Stimulated activated CD8-positive, alpha-beta memory T cell treated with anti-CD3 and anti-CD28 coated beads, Interleukin-12 subunit alpha, Interleukin-12 subunit beta, amount 100 ng/mL, for 4 hours (primary cell): ENCODE data around the gene ZBP1.

ENCODE experiments used
- DNase-seq: peaks from one replicate; pipeline ENCODE4 v3.0.0-alpha.2; 2020; ENCODE audit warnings: low read depth

The ZBP1 gene

GRCh38 chr20:57596998-57597939 is 23.0 kb downstream of the ZBP1 start:
- DNase-seq, result peak; percentile 60

DNA sequence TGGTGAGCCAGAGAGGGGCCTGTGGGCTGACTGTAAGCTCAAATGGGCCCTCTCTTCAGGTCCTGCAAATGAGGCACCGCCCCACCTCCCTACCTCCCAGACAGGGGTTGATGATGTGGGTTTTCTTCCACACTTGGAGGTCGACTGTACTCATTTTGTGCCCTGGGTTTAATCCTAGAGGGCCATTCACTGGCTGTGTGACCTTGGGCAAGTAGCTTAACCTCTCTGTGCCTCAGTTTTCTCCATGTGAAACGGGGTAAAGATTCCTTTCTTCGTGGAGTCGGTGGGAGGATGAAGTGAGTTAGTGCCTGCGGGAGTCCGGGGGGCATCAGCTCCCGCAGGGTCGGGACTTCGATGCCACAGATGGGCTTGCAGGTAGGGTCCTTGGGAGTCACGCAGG is 23.9 kb downstream of the ZBP1 start:
- DNase-seq, result no peak

DNA sequence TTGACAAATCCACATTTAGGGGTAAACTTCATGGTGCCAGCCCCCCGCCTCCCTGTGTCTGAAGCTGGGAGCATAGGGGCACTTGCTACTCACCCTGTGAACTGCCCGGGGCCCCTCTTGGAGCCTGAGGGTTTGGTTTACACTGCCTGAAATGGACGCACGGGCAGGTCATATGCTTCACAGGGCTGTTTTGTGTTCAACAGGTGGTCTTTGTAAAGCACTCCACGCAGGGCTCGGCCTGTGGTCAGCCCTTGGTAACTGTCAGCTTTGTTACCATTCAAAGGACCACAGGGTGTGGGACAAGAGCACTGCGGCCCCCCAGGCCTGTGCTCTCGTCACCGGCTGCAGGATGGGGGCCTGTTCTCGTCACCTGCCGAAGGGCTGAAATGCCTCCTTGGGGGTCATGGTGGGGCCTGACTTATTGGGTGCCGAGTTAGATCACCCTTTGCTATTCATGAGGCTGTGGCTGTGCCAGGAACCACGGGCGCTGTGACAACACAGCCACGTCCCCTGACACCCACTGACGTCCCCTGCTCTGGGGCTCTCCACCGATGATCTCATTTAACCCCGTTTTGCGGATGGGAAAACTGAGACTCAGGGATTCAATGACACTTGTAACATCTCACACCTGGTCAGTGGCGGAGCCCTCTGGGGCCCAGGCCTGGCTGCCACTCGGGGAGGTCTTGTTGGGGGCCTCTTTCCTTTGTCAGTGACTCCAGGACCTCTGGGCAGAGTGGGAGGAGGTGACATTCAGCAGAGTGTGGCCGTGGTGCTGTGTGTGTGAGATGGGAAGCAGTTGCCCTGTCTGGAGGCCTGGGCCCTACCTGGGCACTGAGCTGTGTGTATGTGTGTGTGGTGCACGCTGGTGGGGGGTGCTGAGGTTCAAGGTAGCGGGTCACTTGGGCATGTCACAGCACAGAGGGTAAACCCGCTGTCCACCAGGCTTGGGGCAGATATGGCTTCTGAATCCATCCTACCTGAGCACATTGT is 24.9 kb downstream of the ZBP1 start:
- no peak for DNase-seq

DNA sequence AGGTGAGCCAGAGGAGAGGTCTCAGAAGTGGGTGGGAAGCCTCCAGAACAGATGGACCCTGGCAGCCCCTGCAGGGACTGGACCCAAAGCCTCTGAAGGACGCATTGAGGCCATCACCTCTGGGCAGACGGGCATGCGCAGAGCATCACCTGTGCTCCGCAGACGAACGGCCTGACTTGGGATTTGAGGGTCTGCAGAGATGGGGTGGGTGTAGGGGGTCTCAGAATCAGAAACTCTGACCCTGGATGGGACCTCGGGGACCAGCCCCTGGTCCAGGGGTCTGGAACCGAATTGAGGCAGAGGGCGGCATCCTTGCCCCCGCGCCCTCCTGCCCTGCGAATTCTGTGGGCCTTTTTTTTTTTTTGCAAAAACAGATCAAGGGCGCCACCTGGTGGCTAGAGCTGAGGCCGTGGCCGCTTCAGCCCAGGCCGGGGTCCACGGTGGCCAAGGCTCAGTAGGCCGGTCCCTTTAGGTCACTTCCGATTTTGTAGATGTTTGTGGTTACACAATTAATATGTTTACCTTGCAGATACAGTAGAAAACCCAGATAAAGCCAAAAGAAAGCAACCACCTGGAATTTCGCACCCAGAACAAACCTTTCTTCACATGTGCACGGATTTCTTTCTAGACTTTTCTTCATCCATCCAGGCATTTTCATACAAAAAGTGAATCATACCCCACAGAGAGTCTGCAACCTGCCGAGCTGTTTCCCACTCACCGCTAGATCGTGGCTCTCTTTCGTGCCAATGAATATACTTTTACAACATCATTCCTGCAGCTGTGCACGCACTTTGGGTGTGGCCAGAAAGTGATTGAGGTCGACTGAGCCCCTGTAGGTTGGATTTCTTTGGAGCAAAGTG is 25.9 kb downstream of the ZBP1 start:
- DNase-seq, result no peak

DNA sequence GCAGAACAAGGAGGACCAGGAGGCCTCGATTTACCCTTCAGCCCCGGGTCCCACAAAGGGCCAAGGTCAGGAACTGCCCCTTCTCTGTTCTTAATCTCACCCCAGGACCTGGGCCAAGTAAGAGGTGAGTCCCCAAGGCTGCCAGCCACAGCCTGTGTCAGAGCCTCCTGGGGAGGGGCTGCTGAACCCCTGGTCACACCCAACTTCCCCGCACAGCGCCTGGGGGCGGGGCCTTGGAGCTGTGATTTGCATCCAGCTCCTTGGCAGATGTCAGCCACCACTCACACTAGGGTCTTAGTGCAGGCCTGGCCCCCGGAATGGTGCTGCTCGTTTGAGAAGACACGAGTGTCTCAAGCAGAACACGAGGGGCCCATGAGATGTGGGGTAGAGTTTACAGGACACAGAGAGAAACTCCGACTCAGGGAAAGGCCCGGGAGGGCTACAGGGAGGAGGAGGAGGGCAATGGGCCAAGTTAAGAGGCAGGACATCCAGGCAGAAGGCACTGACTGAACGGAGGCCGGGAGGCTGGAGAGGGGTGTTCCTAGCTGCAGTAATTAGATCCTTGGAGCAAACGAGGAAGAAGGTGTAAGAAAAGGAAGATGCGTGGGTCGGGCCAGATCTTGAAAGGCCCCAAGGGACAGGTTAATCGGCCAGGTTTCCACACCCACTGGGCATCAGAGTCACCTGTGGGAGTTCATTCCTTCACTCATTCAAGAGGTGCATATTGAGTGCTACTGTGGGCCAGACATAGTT is 26.9 kb downstream of the ZBP1 start:
- no peak for DNase-seq

- DNase-seq, result no peak
These were observed 27.7 kb downstream of the ZBP1 start for GRCh38 chr20:57592263-57593092.

- no peak for DNase-seq
These were observed 28.7 kb downstream of the ZBP1 start for GRCh38 chr20:57591289-57592229.

GRCh38 chr20:57590485-57591288 is 29.5 kb downstream of the ZBP1 start:
- no peak for DNase-seq

DNA sequence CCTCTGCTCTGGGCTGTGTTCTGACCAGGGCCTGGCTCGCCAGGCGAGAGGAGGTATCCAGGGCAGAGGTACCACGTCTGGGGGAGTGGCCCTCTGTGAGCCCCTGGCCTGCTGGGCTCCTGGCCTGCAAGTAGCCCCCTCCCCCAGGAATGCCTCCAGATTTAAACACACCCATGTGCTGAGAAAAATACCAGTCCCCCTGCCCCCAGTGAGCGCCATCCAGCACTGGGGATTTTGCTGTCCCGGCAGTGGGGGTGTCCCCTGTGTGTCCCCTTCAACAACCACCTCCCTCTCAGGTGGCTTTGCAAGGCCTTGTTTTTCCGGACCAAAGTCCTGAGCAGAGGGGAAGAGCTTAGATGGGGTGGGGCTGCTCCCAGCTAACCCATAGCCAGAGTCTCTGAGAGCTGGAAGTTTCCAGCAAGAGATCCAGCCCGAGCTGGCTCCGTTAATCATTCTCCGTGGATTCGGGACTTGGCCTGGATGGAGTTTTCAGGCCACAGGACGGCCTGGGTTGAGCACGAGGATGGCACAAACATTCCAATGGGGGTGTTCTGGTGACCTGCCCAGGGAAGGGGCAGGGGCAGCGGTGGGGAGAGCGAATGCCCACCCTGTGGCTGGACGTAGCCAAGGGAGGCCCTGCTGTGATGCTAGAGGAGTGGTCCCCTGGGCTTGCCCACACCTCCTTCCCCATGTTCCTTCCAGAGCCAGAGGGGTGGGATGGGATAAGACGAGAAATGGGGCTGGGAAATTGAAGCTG is 30.3 kb downstream of the ZBP1 start:
- DNase-seq, result no peak

DNA sequence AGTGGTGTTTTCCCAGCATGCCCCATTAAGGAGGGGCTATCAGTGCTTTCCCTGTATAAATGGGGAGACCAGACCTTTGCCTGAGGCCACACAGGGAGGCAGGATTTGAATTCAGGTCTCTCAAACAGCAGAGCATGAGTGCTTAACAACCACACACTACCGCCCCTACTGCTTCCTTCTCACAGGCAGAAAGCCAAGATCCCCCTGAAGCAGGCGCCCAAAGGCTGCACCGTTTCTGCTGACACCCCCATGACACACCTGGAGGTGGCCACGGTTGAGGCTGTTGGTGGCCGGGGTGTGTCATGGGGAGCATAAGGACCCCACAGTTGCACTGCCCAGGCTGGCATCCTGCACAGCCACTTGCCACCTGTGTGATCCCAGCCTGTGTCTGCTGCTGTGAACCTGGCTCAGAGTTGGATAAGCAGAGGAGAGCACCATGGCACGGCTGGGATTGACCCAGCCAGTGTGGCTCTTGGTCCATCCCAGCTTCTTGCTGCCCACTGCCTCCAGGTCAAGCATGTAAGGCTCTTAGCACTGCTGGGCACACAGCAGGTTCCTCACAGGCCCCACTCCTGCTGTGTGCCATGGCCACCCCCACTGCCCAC is 31.0 kb downstream of the ZBP1 start:
- no peak for DNase-seq

- DNase-seq, result no peak
These were observed 31.6 kb downstream of the ZBP1 start for GRCh38 chr20:57588596-57588995.

- no peak for DNase-seq
These were observed 32.2 kb downstream of the ZBP1 start for GRCh38 chr20:57587989-57588377.

GRCh38 chr20:57587278-57587988 is 32.8 kb downstream of the ZBP1 start:
- no peak for DNase-seq

GRCh38 chr20:57586943-57587277 is 33.3 kb downstream of the ZBP1 start:
- DNase-seq, result no peak

- DNase-seq, result no peak
These were observed 33.8 kb downstream of the ZBP1 start for GRCh38 chr20:57586370-57586793.

- DNase-seq, result no peak
These were observed 34.6 kb downstream of the ZBP1 start for GRCh38 chr20:57585466-57586213.
